HuH-7.5 (cell line): ENCODE measurements around the gene NLRP4.
"Not testable (repeated sequence)": the region's sequence is repeated elsewhere in the genome, so short reads cannot be mapped to it uniquely, and the experiment has no call there.

Experiments used
- DNase-seq: peaks from one replicate; pipeline ENCODE4 v3.0.0; 2011; ENCODE audit warnings: low spot score

Gene NLRP4

GRCh38 chr19:55877211-55877610 is 40.9 kb downstream of the NLRP4 start:
- no peak for DNase-seq

GRCh38 chr19:55882626-55883025 is 46.3 kb downstream of the NLRP4 start:
- no peak for DNase-seq

GRCh38 chr19:55898911-55899310 is 62.6 kb downstream of the NLRP4 start:
- DNase-seq = no peak

GRCh38 chr19:55901369-55902079 is 65.2 kb downstream of the NLRP4 start:
- no peak for DNase-seq

- DNase-seq = no peak
These were observed 65.9 kb downstream of the NLRP4 start for GRCh38 chr19:55902080-55902751.

GRCh38 chr19:55907286-55907685 is 70.9 kb downstream of the NLRP4 start:
- DNase-seq = no peak

- no peak for DNase-seq
These were observed 71.4 kb downstream of the NLRP4 start for GRCh38 chr19:55907746-55908145.

- DNase-seq = no peak
These were observed 73.5 kb downstream of the NLRP4 start for GRCh38 chr19:55909801-55910200.

- no peak for DNase-seq
These were observed 76.6 kb downstream of the NLRP4 start for GRCh38 chr19:55912916-55913315.

GRCh38 chr19:55913643-55914268 is 77.4 kb downstream of the NLRP4 start:
- DNase-seq = no peak

- no peak for DNase-seq
These were observed 87.2 kb downstream of the NLRP4 start for GRCh38 chr19:55923556-55923955.

GRCh38 chr19:55927991-55928390 is 91.7 kb downstream of the NLRP4 start:
- no peak for DNase-seq

- DNase-seq = not testable (repeated sequence)
These were observed 92.9 kb downstream of the NLRP4 start for GRCh38 chr19:55929258-55929657.

GRCh38 chr19:55930996-55931515 is 94.7 kb downstream of the NLRP4 start:
- DNase-seq = no peak
